ENCODE results near the gene PPP2R2C. TPM values are rescaled to one million over a fixed set of nuclear protein-coding genes. Genes with fewer than 3 reads are reported as not detected.

PPP2R2C gene
- total and polyA plus RNA-seq, 5 donors from 2014 or later: not detected

- Mint-ChIP-seq H3K27me3 (peaks cover 15% of the 10 kb centered on the region), H3K27ac (no peak overlapping the region), H3K4me3 (no peak overlapping the region), H3K4me1 (no peaks in the 10 kb centered on the region), H3K9me3 (peaks cover 0 to 22% (median 9%) of the 10 kb centered on the region in 7 donors), H3K36me3 (no peaks in the 10 kb centered on the region)
- Histone ChIP-seq H3K27me3 (ENCODE audit: control insufficient read depth, insufficient read depth, low read length) (no peaks in the 10 kb centered on the region), H3K9me3 (ENCODE audit: control insufficient read depth in 2 of 2, low read length in 2 of 2) (peaks cover 9 to 12% of the 10 kb centered on the region in 2 experiments), H3K4me1 (ENCODE audit: control insufficient read depth, insufficient read depth, low read length, poor library complexity, severe bottlenecking) (no peaks in the 10 kb centered on the region), H3K27ac (ENCODE audit: insufficient read depth, low read length, poor library complexity, severe bottlenecking) (no peak overlapping the region), H3K4me3 (ENCODE audit: low read depth, low read length) (no peak overlapping the region), H3K36me3 (ENCODE audit: control insufficient read depth, insufficient read depth, low read length) (no peaks in the 10 kb centered on the region)
- ATAC-seq (ENCODE audit: low read depth in 2 of 2) (no peak), DNase-seq (no peak)
These were observed 28.2 kb upstream of the PPP2R2C start for GRCh38 chr4:6500481-6501140.

- H3K9me3 ChIP-seq (ENCODE audit: control insufficient read depth in 2 of 2, low read length in 2 of 2): peaks cover 0 to 4% of the 10 kb centered on the region in 2 experiments
- no peak overlapping the region for H3K4me3 ChIP-seq (ENCODE audit: low read depth, low read length)
- ATAC-seq (ENCODE audit: low read depth in 2 of 2) (no peak), DNase-seq (no peak)
- Mint-ChIP-seq H3K27ac (no peak overlapping the region), H3K4me1 (no peaks in the 10 kb centered on the region), H3K4me3 (no peak overlapping the region), H3K9me3 (peaks cover 0 to 15% (median 6%) of the 10 kb centered on the region in 7 donors), H3K27me3 (peaks cover 15% of the 10 kb centered on the region), H3K36me3 (no peaks in the 10 kb centered on the region)
- H3K27me3 ChIP-seq (ENCODE audit: control insufficient read depth, insufficient read depth, low read length): no peaks in the 10 kb centered on the region
- no peak overlapping the region for H3K27ac ChIP-seq (ENCODE audit: insufficient read depth, low read length, poor library complexity, severe bottlenecking)
- no peaks in the 10 kb centered on the region for H3K36me3 ChIP-seq (ENCODE audit: control insufficient read depth, insufficient read depth, low read length)
- no peaks in the 10 kb centered on the region for H3K4me1 ChIP-seq (ENCODE audit: control insufficient read depth, insufficient read depth, low read length, poor library complexity, severe bottlenecking)
These were observed 26.8 kb upstream of the PPP2R2C start for GRCh38 chr4:6499238-6499600.

GRCh38 chr4:6498511-6499237, 26.3 kb upstream of the PPP2R2C start:
- H3K4me1 Mint-ChIP-seq: no peaks in the 10 kb centered on the region
- H3K4me3 Mint-ChIP-seq: no peak overlapping the region
- no peak overlapping the region for H3K27ac Mint-ChIP-seq
- Histone ChIP-seq H3K36me3 (ENCODE audit: control insufficient read depth, insufficient read depth, low read length) (no peaks in the 10 kb centered on the region), H3K9me3 (ENCODE audit: control insufficient read depth in 2 of 2, low read length in 2 of 2) (no peaks in the 10 kb centered on the region), H3K4me3 (ENCODE audit: low read depth, low read length) (no peak overlapping the region), H3K27me3 (ENCODE audit: control insufficient read depth, insufficient read depth, low read length) (no peaks in the 10 kb centered on the region), H3K4me1 (ENCODE audit: control insufficient read depth, insufficient read depth, low read length, poor library complexity, severe bottlenecking) (no peaks in the 10 kb centered on the region), H3K27ac (ENCODE audit: insufficient read depth, low read length, poor library complexity, severe bottlenecking) (no peak overlapping the region)
- peaks cover 0 to 9% (median 5%) of the 10 kb centered on the region in 7 donors for H3K9me3 Mint-ChIP-seq
- ATAC-seq (ENCODE audit: low read depth in 2 of 2): no peak
- DNase-seq: no peak
- H3K36me3 Mint-ChIP-seq: no peaks in the 10 kb centered on the region
- H3K27me3 Mint-ChIP-seq: peaks cover 15% of the 10 kb centered on the region

- H3K36me3 Mint-ChIP-seq: no peaks in the 10 kb centered on the region
- peaks cover 15% of the 10 kb centered on the region for H3K27me3 Mint-ChIP-seq
- no peak overlapping the region for H3K4me3 ChIP-seq (ENCODE audit: low read depth, low read length)
- no peaks in the 10 kb centered on the region for H3K27me3 ChIP-seq (ENCODE audit: control insufficient read depth, insufficient read depth, low read length)
- DNase-seq: no peak
- no peaks in the 10 kb centered on the region for H3K9me3 ChIP-seq (ENCODE audit: control insufficient read depth in 2 of 2, low read length in 2 of 2)
- no peak for ATAC-seq (ENCODE audit: low read depth in 2 of 2)
- no peaks in the 10 kb centered on the region for H3K4me1 Mint-ChIP-seq
- no peaks in the 10 kb centered on the region for H3K36me3 ChIP-seq (ENCODE audit: control insufficient read depth, insufficient read depth, low read length)
- H3K9me3 Mint-ChIP-seq: peaks cover 0 to 5% (median 2%) of the 10 kb centered on the region in 7 donors
- no peak overlapping the region for H3K27ac ChIP-seq (ENCODE audit: insufficient read depth, low read length, poor library complexity, severe bottlenecking)
- no peak overlapping the region for H3K27ac Mint-ChIP-seq
- H3K4me1 ChIP-seq (ENCODE audit: control insufficient read depth, insufficient read depth, low read length, poor library complexity, severe bottlenecking): no peaks in the 10 kb centered on the region
- no peak overlapping the region for H3K4me3 Mint-ChIP-seq
These were observed 25.4 kb upstream of the PPP2R2C start for GRCh38 chr4:6497796-6498195.

- no peak overlapping the region for H3K4me3 Mint-ChIP-seq
- no peaks in the 10 kb centered on the region for H3K4me1 ChIP-seq (ENCODE audit: control insufficient read depth, insufficient read depth, low read length, poor library complexity, severe bottlenecking)
- H3K27ac ChIP-seq (ENCODE audit: insufficient read depth, low read length, poor library complexity, severe bottlenecking): no peak overlapping the region
- H3K9me3 Mint-ChIP-seq: peaks cover 0 to 8% (median 2%) of the 10 kb centered on the region in 7 donors
- no peak overlapping the region for H3K4me3 ChIP-seq (ENCODE audit: low read depth, low read length)
- ATAC-seq (ENCODE audit: low read depth in 2 of 2): no peak
- peaks cover 9% of the 10 kb centered on the region for H3K27me3 Mint-ChIP-seq
- H3K36me3 ChIP-seq (ENCODE audit: control insufficient read depth, insufficient read depth, low read length): no peaks in the 10 kb centered on the region
- H3K27ac Mint-ChIP-seq: no peak overlapping the region
- H3K9me3 ChIP-seq (ENCODE audit: control insufficient read depth in 2 of 2, low read length in 2 of 2): no peaks in the 10 kb centered on the region
- H3K36me3 Mint-ChIP-seq: no peaks in the 10 kb centered on the region
- H3K4me1 Mint-ChIP-seq: no peaks in the 10 kb centered on the region
- DNase-seq: no peak
- H3K27me3 ChIP-seq (ENCODE audit: control insufficient read depth, insufficient read depth, low read length): no peaks in the 10 kb centered on the region
These were observed 23.3 kb upstream of the PPP2R2C start for GRCh38 chr4:6495736-6496135.

GRCh38 chr4:6495296-6495590, 22.8 kb upstream of the PPP2R2C start:
- H3K9me3 Mint-ChIP-seq: peaks cover 0 to 8% (median 2%) of the 10 kb centered on the region in 7 donors
- no peak overlapping the region for H3K27ac Mint-ChIP-seq
- H3K4me3 Mint-ChIP-seq: no peak overlapping the region
- H3K36me3 Mint-ChIP-seq: no peaks in the 10 kb centered on the region
- DNase-seq (no peak), ATAC-seq (ENCODE audit: low read depth in 2 of 2) (no peak)
- Histone ChIP-seq H3K4me3 (ENCODE audit: low read depth, low read length) (no peak overlapping the region), H3K36me3 (ENCODE audit: control insufficient read depth, insufficient read depth, low read length) (no peaks in the 10 kb centered on the region), H3K9me3 (ENCODE audit: control insufficient read depth in 2 of 2, low read length in 2 of 2) (no peaks in the 10 kb centered on the region), H3K27me3 (ENCODE audit: control insufficient read depth, insufficient read depth, low read length) (no peaks in the 10 kb centered on the region), H3K4me1 (ENCODE audit: control insufficient read depth, insufficient read depth, low read length, poor library complexity, severe bottlenecking) (no peaks in the 10 kb centered on the region), H3K27ac (ENCODE audit: insufficient read depth, low read length, poor library complexity, severe bottlenecking) (no peak overlapping the region)
- H3K27me3 Mint-ChIP-seq: peaks cover 6% of the 10 kb centered on the region
- H3K4me1 Mint-ChIP-seq: no peaks in the 10 kb centered on the region

GRCh38 chr4:6494431-6495295, 22.2 kb upstream of the PPP2R2C start:
- Histone ChIP-seq H3K4me1 (ENCODE audit: control insufficient read depth, insufficient read depth, low read length, poor library complexity, severe bottlenecking) (no peaks in the 10 kb centered on the region), H3K27ac (ENCODE audit: insufficient read depth, low read length, poor library complexity, severe bottlenecking) (no peak overlapping the region), H3K4me3 (ENCODE audit: low read depth, low read length) (no peak overlapping the region), H3K36me3 (ENCODE audit: control insufficient read depth, insufficient read depth, low read length) (no peaks in the 10 kb centered on the region), H3K27me3 (ENCODE audit: control insufficient read depth, insufficient read depth, low read length) (no peaks in the 10 kb centered on the region), H3K9me3 (ENCODE audit: control insufficient read depth in 2 of 2, low read length in 2 of 2) (no peaks in the 10 kb centered on the region)
- no peak overlapping the region for H3K4me3 Mint-ChIP-seq
- DNase-seq (no peak), ATAC-seq (ENCODE audit: low read depth in 2 of 2) (no peak)
- H3K9me3 Mint-ChIP-seq: peaks cover 0 to 8% (median 2%) of the 10 kb centered on the region in 7 donors
- no peaks in the 10 kb centered on the region for H3K36me3 Mint-ChIP-seq
- H3K27me3 Mint-ChIP-seq: peaks cover 6% of the 10 kb centered on the region
- no peak overlapping the region for H3K27ac Mint-ChIP-seq
- H3K4me1 Mint-ChIP-seq: no peaks in the 10 kb centered on the region
